HG02981 (cell line): ENCODE results near the gene CES5A.
A peak's percentile ranks its signal among the peaks of the same experiment; 100 is the strongest.
"Not testable (repeated sequence)": the region's sequence is repeated elsewhere in the genome, so short reads cannot be mapped to it uniquely, and the experiment has no call there.

Experiments
- ATAC-seq: cut with Tn5 transposase; IDR thresholded peaks from one replicate; pipeline ENCODE4 v1.9.1; 2021; ENCODE audit warnings: mild to moderate bottlenecking, moderate library complexity; ENCODE audit not compliant: unreplicated experiment

CES5A gene

GRCh38 chr16:55888546-55888945 is 13.4 kb upstream of the CES5A start:
- ATAC-seq = no peak

DNA sequence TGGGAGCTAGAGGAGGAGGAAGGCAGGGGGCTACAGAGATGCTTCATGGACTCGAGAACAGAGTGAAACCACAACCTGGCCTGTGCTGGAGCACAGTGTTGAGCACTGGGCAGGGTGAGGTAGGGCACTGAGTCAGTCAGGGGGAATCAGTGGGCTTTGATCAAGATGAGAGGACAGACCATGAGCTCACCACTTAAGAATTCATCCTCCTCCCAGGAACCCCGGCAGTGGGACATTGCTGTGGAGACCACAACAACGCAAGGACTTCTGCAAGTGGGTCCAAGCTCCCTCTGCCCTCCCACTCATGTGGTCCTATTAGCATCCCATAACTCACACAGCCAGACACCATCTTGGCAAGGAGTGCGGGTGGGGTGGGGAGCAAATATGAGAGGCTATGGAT is 1.7 kb upstream of the CES5A start:
- ATAC-seq = no peak

GRCh38 chr16:55873122-55873521 is 2.1 kb downstream of the CES5A start:
- no peak for ATAC-seq

DNA sequence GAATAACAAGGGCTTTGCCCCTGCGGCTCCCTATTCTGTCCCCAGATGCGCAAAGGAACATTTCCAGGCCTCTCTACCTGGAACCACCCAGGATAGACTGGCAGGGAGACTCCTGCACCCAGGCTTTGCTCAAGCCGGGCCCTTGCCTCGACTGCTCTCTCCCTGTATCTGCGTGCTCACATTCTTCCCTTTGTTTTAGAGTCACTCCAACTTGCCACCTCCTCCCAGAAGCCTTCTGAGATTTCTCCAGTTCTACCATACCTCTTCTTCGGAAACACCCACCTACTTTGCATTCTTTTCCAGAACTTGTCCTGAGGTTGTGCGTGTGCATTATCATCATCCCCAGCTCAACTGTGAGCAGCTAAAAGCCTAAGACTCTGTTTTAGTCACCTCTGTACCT is 3.0 kb downstream of the CES5A start:
- no peak for ATAC-seq

DNA sequence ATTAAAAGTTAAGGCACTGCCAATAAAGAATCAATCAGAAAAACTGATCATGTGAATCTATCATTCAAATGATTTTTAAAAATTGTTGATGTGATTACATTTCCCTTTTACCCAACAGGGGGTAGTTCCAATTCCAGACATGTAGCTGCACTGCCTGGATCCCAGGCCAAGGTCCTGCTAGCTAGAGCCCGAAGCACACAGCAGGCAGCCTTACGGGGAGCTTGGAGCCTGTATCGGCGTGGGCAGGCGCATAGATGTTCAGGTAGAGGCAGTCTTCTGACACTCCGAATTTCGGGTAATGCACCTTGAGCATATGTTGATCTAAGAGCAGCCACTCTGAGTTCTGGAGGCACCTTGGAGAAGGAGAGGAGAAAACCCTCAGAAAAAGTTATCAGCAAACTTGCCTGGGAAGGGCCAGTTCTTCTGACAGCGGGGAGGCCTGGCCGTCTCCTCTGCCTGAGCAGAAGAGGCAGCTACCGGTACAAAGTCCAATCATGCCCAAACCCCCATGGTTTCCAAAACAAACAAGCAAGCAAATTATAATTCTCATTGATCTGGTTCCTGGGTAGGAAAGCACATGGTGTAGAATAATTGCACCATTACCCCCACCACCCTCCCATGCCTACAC is 3.6 kb downstream of the CES5A start:
- ATAC-seq = no peak

DNA sequence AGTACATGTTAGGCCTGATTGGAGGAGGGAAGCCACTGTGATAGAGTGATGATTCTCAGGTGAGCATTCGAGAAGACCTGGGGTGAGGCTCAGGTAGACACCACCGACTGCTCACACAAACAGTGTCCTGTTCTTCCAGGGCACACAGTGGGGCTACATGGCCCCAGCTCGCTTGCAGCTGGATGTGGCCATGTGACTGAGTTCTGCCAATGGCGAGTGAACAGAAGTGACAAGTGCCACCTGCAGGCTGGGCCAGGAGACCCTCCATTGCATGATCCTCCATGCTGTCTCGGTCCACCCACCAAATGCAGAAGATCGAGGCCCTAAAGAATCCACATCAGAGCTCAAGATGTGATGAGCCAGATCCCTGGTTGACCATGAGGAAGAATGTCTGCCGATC is 6.2 kb downstream of the CES5A start:
- no peak for ATAC-seq

DNA sequence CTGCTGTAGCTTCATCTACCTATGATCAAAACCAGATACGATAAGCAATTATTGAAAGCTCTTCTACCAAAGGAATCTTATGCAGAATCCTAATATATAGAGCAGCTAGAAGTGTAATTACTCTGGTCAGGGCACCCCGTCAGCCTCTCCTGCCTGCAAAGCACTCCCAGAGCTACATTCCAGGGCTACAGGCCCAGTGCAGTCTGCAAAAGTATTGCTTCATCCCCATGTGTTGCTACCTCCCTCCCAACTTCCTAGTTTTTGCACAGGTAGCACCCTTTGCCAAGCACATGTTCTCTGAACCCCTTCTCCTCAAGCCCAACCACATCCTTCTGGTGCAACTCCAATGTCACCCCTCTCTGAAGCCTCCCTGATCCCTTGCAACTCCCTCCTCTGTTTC is 7.0 kb downstream of the CES5A start:
- no peak for ATAC-seq

- no peak for ATAC-seq
Observed at GRCh38 chr16:55861288-55861687, 13.9 kb downstream of the CES5A start.

DNA sequence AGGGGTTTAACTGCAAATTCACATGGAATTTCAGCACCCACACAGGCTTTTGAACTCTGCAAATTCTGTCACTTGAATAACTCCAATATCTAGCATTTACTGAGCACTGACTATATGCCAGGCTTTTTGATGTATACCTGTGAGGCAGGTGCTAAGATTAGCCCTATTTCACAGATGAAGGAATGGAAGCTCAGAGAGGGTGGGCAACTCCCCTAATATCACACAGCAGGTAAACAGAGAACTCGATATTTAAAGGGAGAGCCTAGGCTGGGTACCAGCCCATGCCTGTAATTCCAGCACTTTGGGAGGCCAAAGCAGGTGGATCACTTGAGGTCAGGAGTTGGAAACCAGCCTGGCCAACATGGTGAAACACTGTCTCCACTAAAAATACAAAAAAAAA is 17.5 kb downstream of the CES5A start:
- ATAC-seq = not testable (repeated sequence)

GRCh38 chr16:55856950-55857349 is 18.2 kb downstream of the CES5A start:
- no peak for ATAC-seq

DNA sequence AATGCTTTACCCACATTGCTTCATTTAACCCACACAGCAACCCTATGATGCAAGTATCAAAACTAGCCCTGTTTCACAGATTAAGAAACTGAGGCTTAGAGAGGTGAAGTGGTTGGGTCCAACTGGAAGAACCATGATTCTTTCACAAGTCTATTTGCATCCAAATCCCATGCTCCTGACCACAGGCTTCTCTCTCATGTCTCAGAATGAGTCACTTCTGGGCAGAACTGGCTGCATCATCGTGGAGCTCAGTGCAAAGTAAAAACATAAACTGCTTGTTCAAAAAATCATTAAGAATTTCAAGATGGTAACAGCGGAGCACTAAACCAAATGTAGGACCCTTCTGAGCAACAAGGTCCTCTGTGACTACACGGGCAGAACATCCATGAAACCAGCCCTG is 22.1 kb downstream of the CES5A start:
- ATAC-seq = no peak

DNA sequence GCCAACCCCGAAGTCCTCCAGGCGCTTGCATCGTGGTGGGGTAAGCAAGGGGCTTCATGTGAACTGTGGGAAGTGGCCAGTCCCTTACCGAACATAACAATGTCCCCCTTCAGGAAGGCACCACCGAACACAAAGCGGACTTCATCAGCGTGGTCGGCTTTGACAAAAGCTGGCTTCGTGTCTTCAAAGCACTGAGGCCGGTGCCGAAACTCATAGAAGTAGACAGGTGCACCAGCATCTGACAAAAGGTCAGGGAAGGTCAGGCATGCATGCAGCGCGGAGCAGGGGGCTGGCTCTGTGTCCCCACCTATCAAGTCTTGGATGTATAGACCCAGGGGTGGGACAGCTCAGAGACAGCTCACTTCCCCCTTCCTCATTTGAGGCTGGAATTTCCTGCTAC is 25.6 kb downstream of the CES5A start:
- ATAC-seq = no peak

GRCh38 chr16:55846598-55847346 is 28.4 kb downstream of the CES5A start:
- no peak for ATAC-seq

DNA sequence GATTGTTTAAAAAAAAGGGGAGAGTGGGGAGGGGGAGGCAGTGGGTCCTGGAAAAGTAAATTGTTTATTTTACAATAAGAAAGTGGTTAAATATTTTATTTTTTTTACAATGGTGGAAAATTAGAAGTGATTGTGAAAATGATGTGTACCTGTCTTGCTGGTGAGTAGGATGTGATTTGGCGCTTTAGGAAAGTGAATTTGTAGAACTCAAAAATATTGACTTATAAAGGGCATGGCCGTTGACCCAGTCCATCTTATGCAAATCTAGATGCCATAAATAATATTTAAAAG is 32.1 kb downstream of the CES5A start:
- no peak for ATAC-seq

GRCh38 chr16:55842369-55843104 is 32.6 kb downstream of the CES5A start:
- no peak for ATAC-seq

- no peak for ATAC-seq
Observed at GRCh38 chr16:55839115-55839514, 36.1 kb downstream of the CES5A start.

GRCh38 chr16:55836158-55836611 is 39.0 kb downstream of the CES5A start:
- ATAC-seq = no peak

- ATAC-seq = no peak
Observed at GRCh38 chr16:55835581-55835980, 39.6 kb downstream of the CES5A start.

DNA sequence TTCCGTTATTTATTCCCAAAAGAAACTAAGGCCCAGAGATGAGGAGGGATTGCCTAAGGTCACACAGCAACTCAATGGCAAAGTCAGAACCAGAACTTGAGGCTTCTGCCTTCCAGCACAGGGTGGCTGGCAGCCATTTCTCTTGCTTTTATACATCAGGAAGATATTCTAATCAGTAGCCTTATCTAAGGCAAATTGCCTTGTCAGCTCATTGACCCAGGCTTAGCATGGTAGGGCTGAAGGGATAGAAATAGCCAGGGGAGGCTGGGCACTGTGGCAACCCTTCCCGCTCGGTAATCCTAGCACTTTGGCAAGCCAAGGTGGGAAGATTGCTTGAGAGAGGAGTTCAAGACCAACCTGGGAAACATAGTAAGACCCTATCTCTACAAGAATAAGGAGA is 40.0 kb downstream of the CES5A start:
- not testable (repeated sequence) for ATAC-seq

- ATAC-seq = peak; percentile 72
Observed at GRCh38 chr16:55834049-55834448, 41.1 kb downstream of the CES5A start.

DNA sequence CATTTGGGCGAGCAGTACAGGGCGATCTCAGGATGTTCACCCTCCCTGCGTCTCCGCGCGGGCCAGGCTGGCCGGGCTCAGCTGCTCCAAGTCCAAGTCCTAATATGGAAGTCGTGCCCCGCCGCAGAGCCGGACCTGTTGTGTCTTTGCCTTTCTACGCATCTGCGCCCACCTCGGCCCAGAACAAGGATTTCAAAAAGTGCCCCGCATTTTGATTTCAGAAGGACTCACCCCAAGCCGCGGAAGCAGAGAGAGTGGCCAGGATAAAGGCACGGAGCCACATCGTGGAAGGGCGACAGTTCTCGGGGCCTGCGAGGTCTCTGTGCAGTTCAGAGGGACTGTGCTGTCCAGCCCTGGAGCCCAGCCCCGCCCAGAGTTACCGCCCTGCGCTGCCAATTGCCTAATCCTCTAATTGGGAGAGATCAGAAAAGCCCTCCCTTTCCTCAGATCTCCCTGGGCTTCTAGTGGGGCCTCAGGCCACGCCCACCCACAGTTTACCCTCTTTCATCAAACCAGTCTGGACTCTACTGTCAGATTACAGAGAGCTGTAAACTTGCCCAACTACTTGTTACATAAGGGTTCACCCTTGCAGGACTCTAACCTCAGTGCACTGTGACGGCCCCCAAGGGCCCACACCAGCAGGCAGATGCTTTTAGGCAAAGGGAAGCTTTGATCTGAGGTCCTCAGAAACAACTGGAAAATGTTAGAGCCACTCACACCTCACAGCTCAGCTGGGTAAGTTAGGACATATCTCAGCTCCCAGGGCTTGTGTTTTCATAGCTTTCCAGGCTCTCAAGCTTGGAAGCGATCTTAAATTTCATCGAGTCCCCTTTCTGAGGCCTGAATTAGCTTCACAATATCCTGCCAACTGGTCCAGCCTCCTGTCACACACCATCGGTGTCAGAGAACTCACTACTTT is 42.1 kb downstream of the CES5A start, which contains the start of gene CES1:
TSS of gene CES1 (minus strand) at position 324 of the 919 bp plus-strand sequence. CDS start at position 283, 41 bp downstream.
- no peak for ATAC-seq
